Caki2 (cell line): ENCODE data around the gene KPTN. TPM values are rescaled to one million over a fixed set of nuclear protein-coding genes. Genes with fewer than 3 reads are reported as not detected.
"Not testable (repeated sequence)": the region's sequence is repeated elsewhere in the genome, so short reads cannot be mapped to it uniquely, and the experiment has no call there.

Experiments used
- DNase-seq: peaks from one replicate; pipeline ENCODE4 v3.0.0-alpha.2; 2015; ENCODE audit warnings: low read depth
- in situ Hi-C: cut with HindIII; loops from 2 replicates; pipeline ENCODE4 v1.10.0; 2016; ENCODE audit warnings: low sequenced_read_pairs, low pct_unique_long_range_greater_than_20kb, mixed read lengths
- total RNA-seq: library from RNA; depleted of rRNA; stranded (reverse); fragments of >200 nt; shearing (Covaris generic); gene quantifications from 2 replicates; pipeline ENCODE4 v1.2.3, GENCODE V29; 2014; ENCODE audit warnings: low replicate concordance

Gene KPTN
- total RNA-seq, 1 experiment from 2014 or later: 4.7 TPM

- in situ Hi-C loops: no loop called here
- no peak for DNase-seq
Measured at GRCh38 chr19:47494729-47495128, 10.7 kb upstream of the KPTN start.

- DNase-seq: no peak
- in situ Hi-C loops: no loop called here
Measured at GRCh38 chr19:47494211-47494547, 10.2 kb upstream of the KPTN start.

- in situ Hi-C loops: no loop called here
- no peak for DNase-seq
Measured at GRCh38 chr19:47493378-47494210, 9.6 kb upstream of the KPTN start.

DNA sequence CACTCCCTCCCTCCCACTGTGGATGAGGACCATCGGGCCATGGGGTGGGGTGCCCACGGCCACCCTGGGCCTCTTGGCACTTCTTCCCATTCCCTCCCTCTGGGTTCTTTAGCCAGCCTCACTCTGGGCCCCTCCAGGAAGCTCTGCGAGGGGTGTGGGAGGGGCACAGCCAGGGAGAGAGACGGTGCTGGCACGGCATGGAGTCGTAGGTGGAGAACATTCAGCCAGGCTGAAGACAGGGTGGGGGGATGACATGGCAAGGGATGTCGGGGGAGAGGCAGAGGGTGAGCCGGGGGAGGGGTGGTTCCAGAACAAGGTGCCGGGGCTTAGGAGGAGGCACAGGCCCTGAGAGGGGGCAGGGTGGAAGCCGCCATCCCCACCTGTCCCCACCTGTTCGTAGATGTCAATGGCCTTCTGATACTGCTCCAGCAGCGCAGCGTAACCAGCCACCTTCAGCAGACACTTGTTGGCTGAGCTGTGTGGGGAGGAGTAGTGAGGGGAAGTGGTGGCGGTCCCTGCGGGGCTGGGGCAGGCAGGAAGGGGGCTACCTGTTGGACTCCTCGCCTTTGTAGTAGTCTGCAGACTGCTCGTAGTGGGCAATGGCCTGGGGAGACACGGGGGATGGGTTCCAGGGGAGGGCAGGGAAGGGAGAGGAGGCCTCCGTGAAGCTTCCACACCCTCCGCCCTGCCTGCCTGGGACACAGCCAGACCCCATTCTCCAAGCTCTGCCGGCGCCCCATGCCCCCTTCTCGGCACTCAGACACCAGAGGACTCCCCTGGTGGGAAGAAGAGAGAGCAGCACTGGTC lies 8.8 kb upstream of the KPTN start:
- in situ Hi-C loops: no loop called here
- DNase-seq: no peak

GRCh38 chr19:47492137-47492533 lies 8.1 kb upstream of the KPTN start:
- no peak for DNase-seq
- in situ Hi-C loops: no loop called here

GRCh38 chr19:47491358-47492136 lies 7.5 kb upstream of the KPTN start:
- DNase-seq: no peak
- in situ Hi-C loops: no loop called here

- no peak for DNase-seq
- in situ Hi-C loops: no loop called here
Measured at GRCh38 chr19:47490847-47491246, 6.8 kb upstream of the KPTN start.

DNA sequence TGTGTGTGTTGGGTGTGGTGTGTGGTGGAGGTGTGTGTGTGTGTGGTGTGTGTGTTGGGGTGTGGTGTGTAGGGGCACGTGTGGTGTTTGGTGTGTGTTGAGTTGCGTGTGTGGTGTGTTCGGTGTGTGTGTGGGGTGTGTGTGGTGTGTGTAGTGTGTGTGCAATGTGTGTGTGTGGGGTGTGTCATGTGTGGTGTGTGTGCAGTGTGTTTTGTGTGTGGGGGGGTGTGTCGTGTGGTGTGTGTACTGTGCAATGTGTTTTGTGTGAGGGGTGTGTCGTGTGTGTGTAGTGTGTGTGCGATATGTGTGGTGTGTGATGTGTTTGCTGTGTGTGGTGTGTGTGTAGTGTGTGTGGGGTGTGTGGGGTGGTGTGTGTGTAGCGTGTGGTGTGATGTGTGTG lies 6.0 kb upstream of the KPTN start:
- no peak for DNase-seq
- in situ Hi-C loops: no loop called here

DNA sequence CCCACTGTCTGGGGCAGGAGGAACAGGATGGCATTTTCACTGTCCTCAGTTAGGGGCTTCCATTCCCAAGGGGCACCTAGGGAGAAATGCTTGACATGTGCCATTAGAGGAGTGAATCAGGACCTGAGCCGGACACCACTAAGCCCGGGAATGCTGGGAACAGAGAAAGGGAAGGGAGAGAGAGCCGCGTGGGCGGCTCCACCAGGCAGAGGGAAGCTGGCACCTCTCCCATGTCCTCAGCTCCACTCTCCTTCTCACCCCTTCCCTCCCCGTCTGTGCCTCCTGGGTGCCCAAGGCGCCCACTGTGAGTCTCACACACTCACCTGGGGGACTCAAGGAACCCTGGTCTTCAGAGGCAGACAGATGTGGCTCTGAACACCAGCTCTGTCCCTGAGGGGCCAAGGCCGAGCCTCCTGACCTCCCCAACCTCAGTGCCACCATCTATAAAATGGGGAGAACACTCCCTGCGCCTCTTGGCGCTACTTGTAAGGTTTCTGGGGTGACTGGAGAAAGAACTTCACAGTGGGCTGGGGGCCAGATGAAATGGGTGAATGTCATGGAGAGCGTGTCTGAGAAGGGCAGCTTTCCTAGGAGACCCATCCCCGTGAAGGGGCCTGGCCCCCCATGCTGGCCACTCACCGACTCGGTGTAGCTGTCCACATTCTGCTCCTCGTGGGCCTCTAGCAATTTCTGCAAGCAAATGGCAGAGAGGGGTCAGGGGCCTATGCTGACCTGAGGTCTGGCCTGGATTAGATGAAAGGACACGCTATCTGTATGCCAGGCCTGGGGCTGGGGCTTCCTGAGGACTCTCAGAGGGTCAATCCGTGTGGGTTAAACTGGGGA lies 5.3 kb upstream of the KPTN start:
- in situ Hi-C loops: no loop called here
- DNase-seq: no peak

- no peak for DNase-seq
- in situ Hi-C loops: no loop called here
Measured at GRCh38 chr19:47487551-47488515, 3.8 kb upstream of the KPTN start.

GRCh38 chr19:47486900-47487299 lies 2.9 kb upstream of the KPTN start:
- in situ Hi-C loops: no loop called here
- no peak for DNase-seq

- DNase-seq, in situ Hi-C loops: not testable (repeated sequence)
Measured at GRCh38 chr19:47486220-47486619, 2.2 kb upstream of the KPTN start.

GRCh38 chr19:47485210-47485609 lies 1.2 kb upstream of the KPTN start:
- in situ Hi-C loops: no loop called here
- no peak for DNase-seq

DNA sequence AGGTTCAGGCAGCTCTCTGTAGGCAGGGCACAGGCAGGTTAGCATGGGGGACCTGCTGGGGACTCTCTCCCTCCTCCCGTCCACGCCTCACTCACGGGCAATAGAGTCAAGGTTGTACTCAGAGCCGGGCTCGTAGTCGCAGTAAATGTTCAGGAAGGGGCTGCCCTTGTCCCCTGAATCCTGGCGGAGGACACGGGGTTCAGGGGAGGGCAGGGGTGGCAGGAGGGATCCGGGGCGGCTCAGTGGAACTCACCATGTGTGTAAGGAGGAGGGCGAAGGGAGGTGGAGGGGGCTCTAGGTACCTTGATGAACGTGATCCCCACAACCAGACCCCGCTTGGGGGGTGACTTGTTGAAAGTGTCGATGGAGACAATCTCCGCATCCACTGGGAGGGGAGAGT lies 819 bp downstream of the KPTN start:
- in situ Hi-C loops: no loop called here
- no peak for DNase-seq

- in situ Hi-C loops: no loop called here
- no peak for DNase-seq
Measured at GRCh38 chr19:47481460-47482052, 2.5 kb downstream of the KPTN start.

GRCh38 chr19:47480658-47481057 lies 3.4 kb downstream of the KPTN start:
- in situ Hi-C loops: no loop called here
- no peak for DNase-seq
